Common myeloid progenitor, CD34-positive (primary cell): ENCODE measurements around the gene PLA2G4A.

Experiments
- CTCF ChIA-PET: fragments of 350-600 bp; sonication (Branson Sonifier 250); formaldehyde crosslinking; loops from one replicate; lab custom pipeline; 2021; ENCODE audit warnings: antibody characterized with exemption; lab: Charles Lee
- POLR2A ChIA-PET: fragments of 350-600 bp; sonication (Branson Sonifier 250); formaldehyde crosslinking; loops from one replicate; lab custom pipeline; 2021; ENCODE audit warnings: antibody characterized with exemption; lab: Charles Lee
- DNase-seq, 3 donors: peaks; one replicate each; pipeline versions ENCODE4 v3.0.0 to v3.0.0-alpha.2; 2013
- H3K27ac ChIP-seq, 2 experiments: 1 replicate in 1 of 2; 2 replicates in 1 of 2; pipeline ENCODE4 v1.7.0; 2013; ENCODE audit warnings: inconsistent platforms in 2 of 2, low read length in 2 of 2, mild to moderate bottlenecking in 2 of 2, low read depth in 1 of 2, moderate library complexity in 1 of 2; ENCODE audit not compliant: severe bottlenecking in 2 of 2, insufficient read depth in 1 of 2, poor library complexity in 1 of 2
- H3K27me3 ChIP-seq, 5 experiments: replicated peaks in 2 of 5; 1 replicate in 3 of 5; 2 replicates in 2 of 5; pipeline versions ENCODE4 v1.6.1 to v1.7.0; 2013; ENCODE audit warnings: low read length in 4 of 5, mild to moderate bottlenecking in 2 of 5, moderate library complexity in 2 of 5, inconsistent platforms in 1 of 5; ENCODE audit not compliant: insufficient read depth in 5 of 5, control insufficient read depth in 4 of 5
- H3K36me3 ChIP-seq, 4 experiments: 1 replicate in 2 of 4; 2 replicates in 2 of 4; pipeline versions ENCODE4 v1.6.1 to v1.7.0; 2013; ENCODE audit warnings: low read length in 3 of 4, control low read depth in 1 of 4, mild to moderate bottlenecking in 1 of 4; ENCODE audit not compliant: control insufficient read depth in 4 of 4, insufficient read depth in 4 of 4
- H3K4me1 ChIP-seq, 4 experiments: 1 replicate in 3 of 4; 2 replicates in 1 of 4; pipeline versions ENCODE4 v1.6.1 to v1.7.1; 2013; ENCODE audit warnings: low read length in 3 of 4, mild to moderate bottlenecking in 3 of 4, control low read depth in 1 of 4, inconsistent platforms in 1 of 4, moderate library complexity in 1 of 4; ENCODE audit not compliant: control insufficient read depth in 4 of 4, insufficient read depth in 4 of 4; ENCODE audit errors: control extremely low read depth in 1 of 4
- H3K4me3 ChIP-seq, 7 experiments: 1 replicate in 4 of 7; 2 replicates in 3 of 7; pipeline versions ENCODE4 v1.5.1 to v1.7.0; 2013; ENCODE audit warnings: mild to moderate bottlenecking in 7 of 7, low read length in 6 of 7, moderate library complexity in 6 of 7, inconsistent platforms in 2 of 7, low read depth in 2 of 7, control low read depth in 1 of 7; ENCODE audit not compliant: insufficient read depth in 4 of 7, control insufficient read depth in 1 of 7; ENCODE audit errors: extremely low read depth in 1 of 7
- H3K9me3 ChIP-seq, 5 experiments: 1 replicate in 4 of 5; 2 replicates in 1 of 5; pipeline versions ENCODE4 v1.6.1 to v1.7.1; 2013; ENCODE audit warnings: low read length in 4 of 5, mild to moderate bottlenecking in 2 of 5, inconsistent platforms in 1 of 5, low read depth in 1 of 5, moderate library complexity in 1 of 5; ENCODE audit not compliant: control insufficient read depth in 4 of 5, insufficient read depth in 2 of 5; ENCODE audit errors: control extremely low read depth in 1 of 5
- WGBS: methylation state at CpG from one replicate; pipeline ENCODE4 v1.1.5; 2013; ENCODE audit not compliant: insufficient coverage; 5-methylcytosine and 5-hydroxymethylcytosine counted together

Gene PLA2G4A

GRCh38 chr1:187010571-187011309 lies 182.0 kb downstream of the PLA2G4A start:
- Histone ChIP-seq H3K4me1 (peaks cover 0 to 3% (median 0%) of the 10 kb centered on the region in 4 experiments), H3K27me3 (no peaks in the 10 kb centered on the region), H3K9me3 (peaks cover 0 to 11% (median 4%) of the 10 kb centered on the region in 5 experiments), H3K27ac (no peak overlapping the region), H3K36me3 (no peaks in the 10 kb centered on the region), H3K4me3 (no peak overlapping the region)
- CTCF ChIA-PET: interaction anchor here (0.7 kb wide), 1 partner anchor 134 kb away, joined by 3 read pairs; no protein-coding TSS in a partner anchor
- POLR2A ChIA-PET: no interaction called here
- DNase-seq: peak in 2 of 3 donors; percentile 24 to 54
- 100% methylated on average over 2 of the region's 4 CpGs for WGBS

GRCh38 chr1:187013582-187014200 lies 184.9 kb downstream of the PLA2G4A start:
- no peak for DNase-seq
- 96% methylated on average over 3 of the region's 5 CpGs for WGBS
- CTCF ChIA-PET: interaction anchor here (1.0 kb wide), 1 partner anchor 16 kb away, joined by 3 read pairs; no protein-coding TSS in a partner anchor

GRCh38 chr1:187018291-187018690 lies 189.5 kb downstream of the PLA2G4A start:
- no peaks in the 10 kb centered on the region for H3K36me3 ChIP-seq
- H3K4me3 ChIP-seq: no peak overlapping the region
- H3K27ac ChIP-seq: no peak overlapping the region
- no peaks in the 10 kb centered on the region for H3K27me3 ChIP-seq
- peaks cover 0 to 9% (median 3%) of the 10 kb centered on the region in 5 experiments for H3K9me3 ChIP-seq
- H3K4me1 ChIP-seq: no peaks in the 10 kb centered on the region
- ChIA-PET POLR2A (no interaction called here), CTCF (no interaction called here)
- no peak for DNase-seq

More at GRCh38 chr1:187013582-187014200, 184.9 kb downstream of the PLA2G4A start:
- H3K27ac ChIP-seq: no peak overlapping the region
- no peak overlapping the region for H3K4me3 ChIP-seq
- H3K27me3 ChIP-seq: no peaks in the 10 kb centered on the region
- POLR2A ChIA-PET: no interaction called here
- peaks cover 0 to 2% (median 0%) of the 10 kb centered on the region in 5 experiments for H3K9me3 ChIP-seq
- H3K36me3 ChIP-seq: no peaks in the 10 kb centered on the region
- H3K4me1 ChIP-seq: peaks cover 0 to 3% (median 0%) of the 10 kb centered on the region in 4 experiments

GRCh38 chr1:187027253-187027652 lies 198.5 kb downstream of the PLA2G4A start:
- CTCF ChIA-PET: interaction anchor here (1.2 kb wide), 1 partner anchor 32 kb away, joined by 3 read pairs; no protein-coding TSS in a partner anchor
- POLR2A ChIA-PET: no interaction called here
- H3K4me1 ChIP-seq: no peaks in the 10 kb centered on the region

DNA sequence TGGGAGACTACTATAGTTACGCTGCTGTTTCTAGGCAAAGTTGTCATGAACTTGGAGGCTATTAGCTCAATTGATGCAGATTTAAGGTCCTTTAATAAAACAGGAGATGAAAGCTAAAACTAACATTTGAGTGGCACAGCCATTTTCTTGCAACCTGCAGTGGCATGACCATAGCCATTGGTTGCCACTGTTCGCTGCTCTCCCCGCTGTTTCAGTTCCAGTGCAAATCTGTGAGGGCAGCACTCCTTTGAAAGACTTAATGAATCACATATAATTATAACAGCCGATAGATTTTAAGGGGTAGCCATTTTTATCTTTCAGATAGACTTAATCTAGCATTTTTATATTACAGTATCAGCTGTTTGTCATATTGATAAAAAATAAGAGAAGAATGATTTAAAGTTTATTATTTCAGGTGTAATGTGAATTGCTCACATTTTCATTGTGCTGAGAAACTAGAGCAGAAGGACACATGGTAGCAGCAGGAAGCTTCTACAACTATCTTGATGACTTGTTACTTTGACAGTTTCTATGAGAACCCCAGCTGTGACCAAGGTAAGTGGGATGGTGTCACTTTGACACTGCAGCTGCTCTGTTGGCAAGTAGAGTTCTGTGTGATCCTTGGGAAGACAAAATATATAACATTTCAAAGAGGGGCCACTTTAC lies 203.7 kb downstream of the PLA2G4A start:
- H3K27ac ChIP-seq: no peak overlapping the region
- DNase-seq: no peak
- no peaks in the 10 kb centered on the region for H3K36me3 ChIP-seq
- ChIA-PET CTCF (interaction anchor here (1.2 to 2.1 kb wide), 2 partner anchors 10 to 26 kb away, joined by 3 to 5 read pairs; no protein-coding TSS in a partner anchor), POLR2A (no interaction called here)
- H3K9me3 ChIP-seq: peaks cover 0 to 28% (median 3%) of the 10 kb centered on the region in 5 experiments
- WGBS: 100% methylated on average over 1 of the region's 4 CpGs
- no peaks in the 10 kb centered on the region for H3K27me3 ChIP-seq
- H3K4me1 ChIP-seq: peaks cover 8 to 30% (median 25%) of the 10 kb centered on the region in 4 experiments
- no peak overlapping the region for H3K4me3 ChIP-seq

More at GRCh38 chr1:187027253-187027652, 198.5 kb downstream of the PLA2G4A start:
- H3K27ac ChIP-seq: no peak overlapping the region
- no peak for DNase-seq
- WGBS: no CpG with 5 or more reads among the region's 1 CpG
- no peaks in the 10 kb centered on the region for H3K36me3 ChIP-seq
- no peaks in the 10 kb centered on the region for H3K27me3 ChIP-seq
- peaks cover 0 to 34% (median 3%) of the 10 kb centered on the region in 5 experiments for H3K9me3 ChIP-seq
- no peak overlapping the region for H3K4me3 ChIP-seq

- POLR2A ChIA-PET: no interaction called here
Observed at GRCh38 chr1:187032982-187033692, 204.4 kb downstream of the PLA2G4A start.

More at GRCh38 chr1:187032982-187033692, 204.4 kb downstream of the PLA2G4A start:
- Histone ChIP-seq H3K36me3 (no peaks in the 10 kb centered on the region), H3K4me1 (peaks cover 8 to 32% (median 26%) of the 10 kb centered on the region in 4 experiments), H3K27me3 (no peaks in the 10 kb centered on the region), H3K9me3 (peaks cover 0 to 21% (median 2%) of the 10 kb centered on the region in 5 experiments), H3K27ac (peak overlapping the region in 1 of 2 experiments; percentile 69), H3K4me3 (peak overlapping the region in 1 of 7 experiments; percentile 20)
- no peak for DNase-seq
- CTCF ChIA-PET: interaction anchor here (0.9 to 2.1 kb wide), 4 partner anchors 9 to 27 kb away, joined by 3 to 5 read pairs (median 4); no protein-coding TSS in a partner anchor
- WGBS: 57% methylated on average over 2 of the region's 4 CpGs
